HG02885 (cell line): Measurements from ENCODE around the gene NUDT6.

Source experiments
- ATAC-seq: cut with Tn5 transposase; IDR thresholded peaks from one replicate; pipeline ENCODE4 v1.9.1; 2021; ENCODE audit warnings: mild to moderate bottlenecking; ENCODE audit not compliant: unreplicated experiment, poor library complexity

NUDT6 gene

GRCh38 chr4:122842984-122843531 lies 79.3 kb downstream of the NUDT6 start:
- ATAC-seq, result no peak
